ENCODE results near the gene EPS8. TPM values are rescaled to one million over a fixed set of nuclear protein-coding genes. Genes with fewer than 3 reads are reported as not detected.

Gene EPS8
- 100 to 1,000 TPM; 129 to 156 TPM for total RNA-seq

GRCh38 chr12:15789220-15790171 is at the start of gene EPS8:
TSS of gene EPS8 (minus strand) at chr12:15789388. CDS start at chr12:15682951, 106,437 bp downstream.

Small RNAs within 50 kb of the gene (small RNA-seq; reads per million reads assigned to genes)
- 0 reads per million in 2 donors for gene RNU6-251P

Other genes with a start within 250 kb of the EPS8 start
- gene STRAP, start 93.0 kb upstream of the EPS8 start, total RNA-seq: 10 to 100 TPM; 61.9 to 98.2 TPM
- 10 to 100 TPM; 70.5 to 73.6 TPM for gene DERA, start 121.9 kb upstream of the EPS8 start, total RNA-seq